Colon (tissue), 2 donors: Measurements from ENCODE around the gene CBX1.

Source experiments
- FAIRE-seq: peaks from 2 replicates; lab custom pipeline; 2012; peaks lifted over from hg19 to GRCh38; lab: Jason Lieb, UNC
- donor health status: control.
- donor health status: control.

CBX1 gene

DNA sequence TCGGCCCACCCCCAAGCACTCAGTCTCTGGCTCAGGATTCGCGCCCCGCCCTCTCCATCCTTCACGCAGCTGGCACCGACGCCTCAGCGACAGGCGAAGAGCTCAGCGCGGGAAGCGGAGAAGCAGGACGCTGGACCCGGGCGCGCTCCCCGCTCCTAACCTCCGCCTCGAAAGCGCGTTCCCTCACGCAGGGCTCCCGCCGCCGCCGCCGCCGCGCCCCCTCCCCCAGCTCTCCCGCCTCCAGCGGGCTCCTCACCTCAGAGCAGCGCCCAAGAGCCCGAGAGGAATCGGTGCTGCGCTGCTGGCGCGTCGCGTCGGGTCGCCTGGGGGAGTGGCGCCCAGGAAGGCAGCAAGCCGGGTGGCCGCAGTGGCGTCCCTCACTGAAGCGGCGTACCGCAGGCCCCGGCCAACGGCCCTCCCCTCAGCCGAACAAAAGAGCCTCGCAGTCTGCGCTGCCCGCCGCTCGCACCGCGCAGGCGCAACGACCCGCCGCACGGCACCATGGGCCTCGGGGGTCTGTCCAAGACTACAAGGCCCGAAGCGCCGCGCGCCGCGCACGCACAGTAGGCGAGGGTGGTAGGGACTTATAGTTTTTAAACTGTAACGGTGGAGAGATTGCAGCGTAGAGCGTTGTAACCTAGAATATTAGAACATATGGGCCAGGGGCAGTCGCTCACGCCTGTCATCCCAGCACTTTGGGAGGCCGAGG, at the start of gene CBX1:
CBX1 (minus strand) TSS at position 467 of the 709 bp plus-strand sequence. CDS start 24,474 bp downstream, outside the sequence.
- no peak for FAIRE-seq

DNA sequence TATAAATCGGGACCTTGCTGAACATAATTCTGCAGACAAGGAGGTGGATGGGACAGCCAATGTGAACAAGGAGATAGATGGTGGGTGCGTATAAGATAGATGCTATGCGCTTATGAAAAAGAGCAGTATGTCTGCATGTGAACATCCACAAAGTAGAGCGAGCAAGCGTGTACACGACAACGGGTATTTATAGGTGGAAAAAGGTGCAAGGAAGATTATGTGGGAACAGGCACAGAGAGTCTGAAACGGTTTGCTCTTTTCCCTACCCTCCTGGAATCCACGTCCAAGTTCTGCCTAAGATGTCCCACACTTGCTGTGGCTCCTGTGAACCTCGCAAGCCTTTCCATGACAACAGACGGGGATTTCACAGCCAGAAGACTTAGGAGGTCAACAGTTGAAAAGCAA, 49.3 kb upstream of the CBX1 start:
- no peak for FAIRE-seq

DNA sequence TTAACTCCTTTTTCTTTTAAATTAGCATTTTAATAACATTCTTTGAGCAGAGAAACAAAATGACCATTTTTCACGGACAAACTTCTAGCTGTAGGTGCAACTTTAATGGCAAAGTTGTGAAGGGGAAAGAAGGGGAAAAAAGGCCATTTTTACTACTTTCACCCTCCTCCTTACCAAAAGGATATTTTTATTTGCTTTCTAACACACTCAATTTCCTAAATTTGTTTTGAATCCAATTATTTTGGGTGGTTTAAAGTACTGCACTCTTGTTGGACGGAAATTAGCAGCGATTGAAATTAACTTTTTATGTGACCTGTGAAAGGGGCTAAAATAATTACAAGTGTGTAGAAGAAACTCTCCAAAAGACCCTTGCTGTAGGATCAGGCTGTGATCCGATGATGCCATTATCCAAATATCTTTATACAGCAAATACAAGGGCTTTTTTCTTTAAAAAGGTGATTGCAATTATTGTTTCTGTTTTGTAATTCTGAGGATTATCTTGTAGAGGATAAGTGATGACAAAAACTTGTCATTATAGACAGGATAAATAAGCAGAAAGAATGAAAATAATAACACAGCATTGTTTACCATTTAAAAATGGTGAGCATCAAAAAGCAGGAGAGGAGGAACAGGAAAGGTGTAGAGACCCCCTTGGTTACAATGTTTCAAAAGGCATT, 48.6 kb upstream of the CBX1 start:
- no peak for FAIRE-seq

DNA sequence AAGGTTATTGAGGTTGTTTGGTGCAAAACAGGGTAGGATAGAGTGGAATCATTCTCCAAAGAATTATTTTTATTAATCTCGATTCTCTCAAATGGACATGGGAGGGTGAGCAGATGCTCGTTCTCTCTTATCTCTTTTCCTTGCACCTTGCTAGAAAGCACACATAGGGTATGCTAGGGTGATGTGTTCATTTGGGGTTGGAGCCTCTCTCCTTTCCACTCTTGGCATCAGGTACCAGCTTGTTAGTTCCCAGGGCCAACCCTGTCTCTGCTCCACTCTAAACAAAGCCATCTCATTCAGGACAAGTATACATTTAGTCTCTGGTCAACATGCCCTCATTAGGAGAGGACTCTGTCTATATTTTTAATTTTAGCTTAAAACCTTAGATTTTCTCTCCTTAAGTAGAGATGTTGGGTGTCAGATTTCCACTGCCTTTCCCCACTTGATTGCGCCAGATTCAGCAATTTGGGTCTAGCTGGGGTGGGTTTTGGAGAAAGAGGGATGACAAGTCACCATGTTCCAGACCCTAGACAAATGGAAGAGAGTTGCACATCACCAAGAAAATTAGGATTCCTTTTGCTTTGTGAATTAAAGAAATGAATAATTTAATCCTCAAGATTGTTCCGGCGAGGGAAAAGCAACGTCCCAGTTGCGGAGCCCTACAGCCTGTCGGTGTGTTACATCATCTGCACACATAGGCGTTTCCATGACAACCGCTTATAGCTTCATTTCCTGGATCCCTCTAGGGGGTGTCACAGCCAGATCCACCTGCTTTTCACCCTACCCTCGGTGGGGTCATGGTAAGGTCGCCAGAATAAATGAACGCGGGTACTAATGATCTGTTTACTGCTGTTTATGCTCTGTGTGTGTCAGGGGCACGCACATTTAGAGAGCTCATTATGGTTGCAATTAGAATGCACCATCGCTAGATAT, 47.8 kb upstream of the CBX1 start:
- no peak for FAIRE-seq

DNA sequence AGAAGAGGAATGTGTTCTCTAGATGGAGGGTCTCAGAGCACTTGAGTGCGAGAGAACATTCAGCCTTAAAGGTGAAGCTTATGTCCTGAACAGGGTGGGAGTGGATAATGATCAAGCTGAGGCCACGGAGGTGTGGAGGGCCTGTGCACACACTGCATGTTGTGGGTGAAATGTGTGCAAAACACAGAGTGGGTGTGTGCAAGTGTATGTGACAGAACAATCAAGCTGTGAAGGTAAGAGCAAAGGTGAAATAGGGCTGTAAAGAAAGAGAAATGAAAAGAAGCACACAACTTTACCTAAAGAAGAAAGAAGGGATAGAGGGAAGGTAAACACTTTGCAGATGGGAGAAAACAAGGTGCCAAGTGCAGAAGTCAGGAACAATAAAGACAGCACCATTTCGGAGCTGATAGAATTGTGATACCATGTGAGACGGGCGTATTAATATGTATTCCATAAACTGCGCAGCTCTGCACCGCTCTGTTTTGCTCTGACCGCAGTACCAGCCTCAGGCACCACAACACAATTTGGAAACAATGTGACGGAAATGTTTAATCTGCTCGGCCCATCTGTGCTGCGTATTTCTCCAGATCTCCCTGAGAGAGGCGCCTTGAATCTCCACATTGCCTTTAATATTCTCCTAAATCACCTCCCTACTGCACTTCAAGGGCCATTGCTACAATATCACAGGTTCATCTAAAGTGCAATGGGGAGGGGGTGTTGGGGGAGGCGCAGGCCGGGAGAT, 46.9 kb upstream of the CBX1 start:
- no peak for FAIRE-seq

DNA sequence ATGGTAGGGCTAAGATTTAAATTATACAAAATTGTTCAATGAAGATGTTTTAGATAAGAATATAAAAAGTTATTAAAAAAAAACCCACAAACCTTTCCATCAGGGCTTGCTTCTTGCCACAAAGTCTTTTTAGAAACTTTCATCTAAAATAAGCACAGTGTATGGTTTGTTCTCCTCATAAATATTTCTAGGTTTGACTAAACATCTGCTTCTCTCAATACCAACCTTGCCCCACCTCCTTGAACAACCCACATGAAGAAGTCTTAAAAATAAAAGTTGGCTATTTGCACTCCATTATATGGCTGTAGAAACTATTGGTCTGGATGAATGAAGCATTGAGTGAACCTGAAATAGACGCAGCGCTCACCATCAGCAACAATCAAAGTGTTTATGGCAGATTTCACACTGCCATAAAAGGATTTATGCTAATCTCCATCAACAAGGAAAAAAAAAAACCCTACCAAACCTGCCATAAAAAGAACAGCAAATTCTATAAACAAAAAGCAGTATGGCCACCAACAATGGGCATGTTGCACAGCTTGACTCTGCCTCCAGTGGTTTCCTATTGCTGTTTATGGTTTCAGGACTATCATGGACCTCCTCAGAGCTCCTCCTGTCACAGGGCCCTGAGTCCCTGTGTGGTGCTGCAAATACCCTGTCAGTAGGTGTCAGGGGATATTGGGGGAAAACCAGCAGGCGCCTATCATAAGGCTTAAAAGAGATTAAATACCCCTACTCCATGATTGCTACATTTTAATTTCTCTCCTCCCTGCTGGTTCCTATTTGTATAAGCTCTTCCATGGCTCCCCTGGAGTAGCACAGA, 43.9 kb upstream of the CBX1 start:
- no peak for FAIRE-seq

DNA sequence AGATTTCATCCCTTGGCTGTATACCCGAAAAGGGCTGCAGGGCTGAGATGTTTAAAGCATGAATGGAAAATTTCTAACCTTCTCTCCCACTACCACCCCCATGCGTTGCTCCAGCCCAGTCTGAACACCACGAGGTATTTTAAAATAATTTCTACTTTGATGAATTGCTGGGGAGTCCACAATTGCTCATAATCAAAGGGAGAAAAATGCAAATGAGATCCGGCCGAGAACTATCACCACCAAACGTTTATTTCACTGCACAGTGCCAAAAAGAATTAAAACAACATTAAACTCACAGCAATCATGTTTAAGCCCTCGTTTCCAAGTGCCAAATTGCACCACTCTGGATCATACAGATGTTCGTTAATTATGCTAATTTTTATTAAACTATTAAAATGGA, 43.0 kb upstream of the CBX1 start:
- FAIRE-seq, result no peak

DNA sequence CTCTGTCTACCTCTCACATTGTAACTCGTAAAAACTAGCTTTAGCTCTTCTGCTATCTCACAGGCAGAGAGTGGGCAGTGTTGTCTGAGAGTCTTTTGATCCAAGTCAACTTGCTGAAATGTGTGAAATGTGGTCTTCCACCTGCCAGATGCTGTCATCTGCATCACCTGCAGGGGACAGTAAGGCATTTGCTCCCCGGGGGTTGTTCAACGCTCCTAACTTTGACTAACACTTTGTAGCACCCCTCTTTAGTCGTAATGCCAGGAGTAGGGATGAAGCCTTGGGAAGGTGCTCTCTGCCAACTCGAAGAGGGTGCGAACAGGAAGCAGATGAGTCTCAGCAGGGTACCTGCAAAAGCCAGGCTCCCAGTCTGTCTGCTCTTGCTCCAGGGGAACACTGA, 42.4 kb upstream of the CBX1 start:
- FAIRE-seq, result no peak

DNA sequence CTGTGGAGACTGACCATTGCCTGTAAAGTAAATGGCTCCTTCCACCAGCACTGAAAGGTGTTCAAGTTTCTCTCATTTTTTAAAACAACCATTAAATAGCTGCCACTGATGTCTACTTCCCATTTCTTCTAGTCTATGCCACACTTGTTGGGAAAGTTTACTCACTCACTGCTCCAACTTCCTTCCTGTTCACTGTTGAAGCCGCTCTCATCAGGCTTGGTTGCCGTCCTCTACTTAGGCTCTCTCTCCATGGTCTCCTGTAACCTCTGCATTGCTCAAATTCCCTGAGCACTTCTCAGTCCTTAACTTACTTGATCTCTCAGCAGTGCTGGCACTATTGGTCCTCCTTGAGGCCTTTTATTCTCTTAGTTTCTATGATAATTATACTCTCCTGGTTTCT, 38.7 kb upstream of the CBX1 start:
- FAIRE-seq, result no peak

DNA sequence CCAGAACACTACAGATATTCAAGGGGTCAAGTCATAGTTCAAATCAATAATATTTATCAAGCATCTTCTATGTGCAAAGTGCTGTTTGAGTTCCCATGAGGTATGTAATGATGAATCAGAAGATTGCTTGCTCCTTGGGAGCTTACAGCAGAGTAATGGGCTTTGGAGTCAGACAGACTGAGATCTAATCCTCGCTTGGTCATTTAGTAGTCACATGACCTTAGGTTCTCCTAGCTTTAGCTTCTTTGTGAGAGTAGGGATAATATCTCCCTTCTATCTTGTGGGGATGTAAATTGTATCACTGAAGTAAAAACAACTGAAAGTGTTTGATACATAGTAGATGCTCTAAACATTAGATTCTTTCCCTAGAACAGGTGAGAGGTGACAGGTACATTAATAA, 36.4 kb upstream of the CBX1 start:
- no peak for FAIRE-seq

DNA sequence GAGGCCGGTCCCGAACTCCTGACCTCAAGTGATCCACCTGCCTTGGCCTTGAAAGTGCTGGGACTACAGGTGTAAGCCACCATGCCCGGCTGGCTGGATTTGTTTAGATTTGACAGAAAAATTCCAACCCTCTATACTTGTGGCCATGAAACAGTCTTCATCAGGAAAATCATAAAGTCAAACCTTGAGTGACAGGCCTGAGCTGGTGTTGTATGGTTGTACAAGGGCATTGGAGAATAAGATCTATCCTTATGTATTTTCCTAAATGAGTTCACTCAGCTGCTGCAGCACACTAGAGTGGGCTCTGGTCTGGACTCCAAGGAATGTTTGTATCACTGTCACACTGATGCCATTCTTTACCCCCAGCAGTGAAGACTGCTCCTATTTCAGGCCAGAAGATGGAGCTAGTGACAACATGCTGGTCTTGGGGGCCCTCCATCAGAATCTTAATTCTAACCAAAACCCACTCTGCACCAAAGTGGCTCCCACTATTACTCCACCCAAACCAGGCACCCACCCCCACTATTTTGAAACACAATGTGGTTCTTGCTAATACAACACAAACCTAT, 33.7 kb upstream of the CBX1 start:
- no peak for FAIRE-seq

DNA sequence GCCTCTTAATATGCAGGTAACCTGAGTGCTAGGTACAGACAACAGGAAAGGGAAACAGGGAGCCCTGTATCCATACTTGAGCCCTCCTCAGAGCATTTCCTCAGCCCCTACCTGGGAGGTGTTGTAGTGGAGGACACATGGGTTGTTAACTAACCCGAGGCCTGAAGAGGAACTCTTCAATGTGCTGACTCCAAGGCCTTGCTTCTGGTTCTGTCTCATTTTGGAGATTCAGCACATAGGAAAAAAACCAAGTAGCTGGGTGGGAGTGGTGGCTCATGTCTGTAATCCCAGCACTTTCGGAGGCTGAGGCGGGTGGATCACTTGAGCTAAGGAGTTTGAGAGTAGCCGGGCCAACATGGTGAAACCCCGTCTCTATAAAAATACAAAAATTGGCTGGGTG, 31.1 kb upstream of the CBX1 start:
- no peak for FAIRE-seq

DNA sequence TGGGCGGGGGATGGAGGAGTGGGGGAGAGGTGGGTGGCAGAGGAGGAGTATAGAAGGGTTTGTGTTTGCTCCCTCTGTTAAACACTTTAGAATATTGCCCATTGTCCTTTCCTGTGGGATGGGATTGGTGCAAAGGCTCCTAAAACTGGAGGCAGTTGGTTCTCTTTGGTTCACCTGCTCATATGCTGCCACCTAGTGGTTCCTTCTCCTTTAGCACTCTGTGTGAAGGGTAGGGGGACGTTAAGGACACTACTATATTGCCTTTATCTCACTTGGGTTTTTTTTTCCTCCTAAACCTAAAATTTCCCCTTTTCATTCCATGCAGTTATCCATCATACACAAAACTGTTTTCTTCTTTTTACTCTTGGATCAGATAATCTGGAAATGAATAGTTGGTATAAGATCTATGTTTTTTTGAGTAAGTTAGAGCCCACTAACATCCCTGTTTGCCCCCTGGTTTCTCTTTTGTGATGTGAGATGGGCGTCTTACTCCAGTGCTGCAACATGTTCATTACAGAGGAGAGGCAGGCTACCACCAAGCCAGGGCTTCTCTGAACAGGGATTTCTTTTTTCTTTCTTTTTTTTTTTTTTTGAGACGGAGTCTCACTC, 30.0 kb upstream of the CBX1 start:
- no peak for FAIRE-seq

DNA sequence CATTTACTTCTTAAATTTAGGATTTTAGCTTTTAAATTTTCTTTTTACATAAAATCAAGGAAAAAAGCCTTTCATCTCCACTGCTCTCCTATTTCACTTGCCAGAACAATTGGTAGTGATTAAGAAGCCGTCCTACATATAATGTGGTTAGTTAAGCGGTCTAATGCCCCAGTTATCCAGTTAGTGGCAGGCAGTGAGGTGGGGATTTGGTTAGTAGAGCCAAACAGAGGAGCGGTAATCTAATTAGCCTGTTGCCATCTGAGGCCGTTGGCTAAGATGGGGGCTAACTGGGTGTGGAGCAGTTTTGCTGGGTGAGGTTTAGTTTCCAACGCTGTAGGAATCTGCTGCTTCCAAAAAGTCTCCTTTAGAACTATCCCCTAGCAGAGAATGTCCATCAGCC, 28.7 kb upstream of the CBX1 start:
- FAIRE-seq, result no peak

DNA sequence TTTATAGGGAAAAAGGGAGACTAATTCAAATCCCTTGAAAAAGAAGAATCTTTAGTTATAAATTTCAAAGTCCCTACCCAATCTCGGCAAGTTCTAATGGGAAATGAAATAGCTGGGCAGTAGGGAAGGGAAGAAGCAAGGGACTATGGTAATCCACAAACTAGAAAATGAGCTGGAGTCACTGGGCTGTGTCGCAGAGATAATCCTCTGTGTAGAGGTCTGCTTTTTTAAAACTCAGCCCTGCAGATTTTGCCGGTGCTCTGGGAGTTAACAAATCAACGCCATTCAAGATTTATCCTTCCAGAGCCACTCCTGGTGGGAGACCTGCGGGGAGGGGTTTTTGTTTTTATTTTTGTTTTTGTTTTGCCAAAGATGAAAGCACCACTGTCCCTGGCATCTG, 27.1 kb upstream of the CBX1 start:
- no peak for FAIRE-seq

DNA sequence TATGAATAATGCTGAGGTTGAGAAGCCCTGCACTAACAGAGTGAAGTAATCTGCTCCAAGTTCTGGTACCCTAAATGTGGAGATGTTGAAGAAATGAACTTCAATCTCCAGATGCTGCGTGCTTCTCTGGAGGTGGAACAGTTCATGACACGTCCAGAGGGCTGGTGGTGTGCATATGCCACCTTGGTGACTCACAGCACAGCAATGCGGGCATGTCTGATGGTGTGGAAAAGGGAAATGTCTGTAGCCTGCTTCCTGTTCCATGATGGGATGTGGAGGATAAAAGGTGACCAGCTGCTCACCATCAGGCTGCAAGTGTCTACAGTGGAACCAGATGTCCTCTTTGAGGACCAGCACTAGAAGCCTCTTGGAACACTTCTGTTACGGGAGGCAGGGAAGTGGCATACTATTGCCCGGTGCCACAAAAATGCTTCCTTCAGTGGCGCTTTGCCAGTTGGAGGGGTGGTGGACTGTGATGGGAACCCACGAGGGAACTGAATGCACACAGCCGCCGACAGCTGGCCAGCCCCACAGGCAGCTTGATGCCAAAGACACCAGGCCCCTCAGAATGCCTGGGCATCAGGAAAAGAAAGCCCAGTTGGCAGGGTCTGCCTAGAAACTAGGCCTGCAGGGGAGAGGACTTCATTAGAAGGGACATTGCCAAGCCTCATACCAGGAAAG, 26.2 kb upstream of the CBX1 start:
- no peak for FAIRE-seq

DNA sequence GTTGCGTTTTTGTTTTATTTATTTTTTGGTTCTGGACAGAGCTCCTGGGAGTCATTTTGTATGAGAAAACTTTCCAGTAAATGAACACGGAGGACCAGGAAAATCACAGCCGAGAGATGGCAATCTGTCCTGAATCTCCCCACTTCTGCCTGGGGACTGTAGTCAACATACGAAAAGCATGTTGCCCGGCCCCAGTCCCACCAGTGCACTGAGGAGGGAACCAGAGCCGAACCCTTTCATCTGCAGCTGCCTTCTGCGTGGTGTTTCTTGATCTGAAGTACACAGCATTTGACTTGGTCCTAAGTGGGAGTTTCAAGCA, 25.2 kb upstream of the CBX1 start:
- FAIRE-seq, result no peak

DNA sequence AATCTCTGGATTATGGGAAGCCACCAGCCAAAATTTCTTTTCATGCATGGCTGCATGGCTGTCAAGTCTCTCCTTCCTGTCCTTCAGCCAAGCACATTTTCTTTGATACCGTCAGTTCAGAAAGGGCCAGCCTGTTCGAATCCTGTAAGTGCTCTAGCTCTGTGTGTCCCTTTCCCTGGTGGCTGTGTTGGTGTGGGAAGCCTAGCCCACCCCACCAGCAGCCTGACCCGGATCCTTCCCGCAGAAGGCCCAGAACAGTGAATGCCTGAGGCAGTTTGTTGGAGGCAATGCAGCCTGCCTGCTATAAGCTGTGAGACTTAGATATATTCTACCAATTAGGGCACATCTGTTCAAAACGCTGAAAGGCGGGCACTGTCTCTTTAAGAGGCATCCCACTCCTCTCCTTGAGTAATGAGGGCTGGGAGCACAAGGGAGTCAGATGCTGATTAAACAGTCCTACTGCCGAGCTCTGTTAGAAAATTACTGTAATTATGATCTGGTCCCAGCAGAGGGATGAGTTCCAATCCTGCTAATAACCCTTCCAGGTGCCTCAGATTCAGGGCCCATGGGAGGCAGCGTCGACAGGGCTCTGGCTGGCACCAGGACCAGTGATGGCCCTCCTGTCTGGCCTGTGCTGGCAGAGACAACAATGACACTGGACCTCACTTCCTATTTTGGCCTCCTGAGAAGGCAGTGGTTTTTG, 24.7 kb upstream of the CBX1 start:
- no peak for FAIRE-seq

DNA sequence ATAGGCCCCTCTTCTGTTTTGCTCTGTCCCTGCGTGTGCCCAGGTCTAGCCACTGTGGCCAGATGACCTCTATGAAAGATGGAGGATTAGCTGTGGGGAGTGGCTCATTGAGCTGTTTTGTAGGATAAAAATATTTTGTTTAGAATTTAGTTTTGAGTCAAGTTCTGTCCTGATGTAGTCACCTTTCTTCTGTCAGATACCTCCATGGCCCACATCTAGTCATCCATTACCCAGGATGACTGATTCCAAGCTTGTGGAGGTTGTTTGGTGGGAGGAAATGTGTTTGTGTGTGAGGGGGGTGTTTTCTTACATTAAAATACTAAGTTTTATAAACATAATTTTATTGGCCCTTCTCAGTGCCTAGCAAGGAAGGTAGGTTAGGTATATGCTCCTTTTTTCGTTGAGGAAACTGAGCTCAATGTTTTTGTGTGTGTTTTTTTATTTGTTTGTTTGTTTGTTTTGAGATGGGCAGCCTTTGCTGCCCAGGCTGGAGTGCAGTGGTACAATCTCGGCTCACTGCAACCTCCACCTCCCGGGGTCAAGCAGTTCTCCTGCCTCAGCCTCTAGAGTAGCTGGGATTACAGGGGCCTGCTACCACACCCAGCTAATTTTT, 22.6 kb upstream of the CBX1 start:
- no peak for FAIRE-seq
